K562 (cell line): ENCODE measurements around the gene RNF212B. TPM values are rescaled to one million over a fixed set of nuclear protein-coding genes. Genes with fewer than 3 reads are reported as not detected.

ENCODE experiments used
- ATF4 ChIP-seq: fragments of 450-650 bp; formaldehyde crosslinking; IDR thresholded peaks from 2 replicates; pipeline ENCODE4 v1.4.0; 2022; ENCODE audit warnings: mild to moderate bottlenecking, moderate library complexity
- DDX20 ChIP-seq: fragments of 450-650 bp; IDR thresholded peaks from 2 replicates; pipeline ENCODE4 v1.6.1; 2016; ENCODE audit warnings: missing genetic modification characterization, low read depth, mild to moderate bottlenecking, missing compliant biosample characterization, moderate library complexity
- DNMT1 ChIP-seq: fragments of 450-650 bp; IDR thresholded peaks from 2 replicates; pipeline ENCODE4 v1.6.1; 2016; ENCODE audit warnings: antibody characterized with exemption, mild to moderate bottlenecking
- FUS ChIP-seq: fragments of 200-400 bp; formaldehyde crosslinking; optimal IDR thresholded peaks from 2 replicates; pipeline ENCODE3; 2017; ENCODE audit warnings: low read depth, low read length
- MAZ ChIP-seq, 2 experiments: fragments of 450-650 bp in 1 of 2; sonication (generic) in 1 of 2; formaldehyde crosslinking; IDR thresholded peaks in 1 of 2; conservative IDR thresholded peaks in 1 of 2; 2 replicates each; pipeline versions ENCODE4 v1.4.0 to v1.5.0; 2020; ENCODE audit warnings: mild to moderate bottlenecking in 1 of 2, missing genetic modification reagents in 1 of 2
- SFPQ ChIP-seq: fragments of 200-400 bp; formaldehyde crosslinking; IDR thresholded peaks from 2 replicates; pipeline ENCODE4 v1.6.1; 2017; ENCODE audit warnings: mild to moderate bottlenecking, low read depth, low read length, moderate library complexity
- TCF15 ChIP-seq: fragments of 250-450 bp; sonication (Bioruptor Pico); IDR thresholded peaks from 2 replicates; pipeline ENCODE4 v1.8.0; 2022; ENCODE audit warnings: moderate library complexity, mild to moderate bottlenecking, inconsistent platforms
- THAP12 ChIP-seq: fragments of 250-450 bp; sonication (Bioruptor Pico); IDR thresholded peaks from 2 replicates; pipeline ENCODE4 v1.9.0; 2021; ENCODE audit warnings: mild to moderate bottlenecking, inconsistent platforms
- TSHZ1 ChIP-seq: fragments of 250-450 bp; sonication (Bioruptor Pico); IDR thresholded peaks from 2 replicates; pipeline ENCODE4 v1.4.0; 2020; ENCODE audit warnings: mild to moderate bottlenecking, moderate library complexity
- ZC3H4 ChIP-seq: sonication (generic); formaldehyde crosslinking; IDR thresholded peaks from 2 replicates; pipeline ENCODE4 v1.9.0; 2021; ENCODE audit warnings: missing genetic modification reagents, borderline replicate concordance
- ZNF263 ChIP-seq: sonication (generic); formaldehyde crosslinking; IDR thresholded peaks from 2 replicates; pipeline ENCODE4 v1.8.0; 2022; ENCODE audit warnings: mild to moderate bottlenecking, missing genetic modification reagents, borderline replicate concordance
- ZNF518B ChIP-seq: fragments of 250-450 bp; sonication (Bioruptor Pico); IDR thresholded peaks from 2 replicates; pipeline ENCODE4 v1.5.0; 2021; ENCODE audit warnings: mild to moderate bottlenecking, moderate library complexity
- polyA plus RNA-seq, 8 experiments: library from polyadenylated mRNA; depleted of rRNA in 4 of 8; stranded (reverse) in 5 of 8; unstranded in 3 of 8; fragments of >200 nt; fragmentation: Nextera tagmentation in 2 of 8; fragmentation: Illumina TruSeq in 1 of 8; extraction: Ambion mirVana in 2 of 8; extraction: Trizol in 1 of 8; gene quantifications; 2 replicates each; pipeline versions ENCODE4 v1.2.1 to v1.2.3, GENCODE V29; 2011 to 2014; ENCODE audit warnings: inconsistent platforms in 1 of 8, missing spikeins in 1 of 8
- total RNA-seq, 7 experiments: library from RNA; depleted of rRNA in 6 of 7; stranded (reverse); fragments of >200 nt in 6 of 7; fragmentation: Illumina TruSeq in 2 of 7; extraction: Trizol in 2 of 7; gene quantifications; 2 replicates each; pipeline versions ENCODE4 v1.2.1 to v1.2.3, GENCODE V29; 2011 to 2021; ENCODE audit warnings: low replicate concordance in 1 of 7

RNF212B gene
- total and polyA plus RNA-seq, 9 of the 15 experiments (the other 6 are each of a cell fraction or from before 2014, with no cell fraction given) = 0.15 to 0.43 (median 0.27) TPM; not detected in 3

GRCh38 chr14:23306412-23307145, 68.8 kb downstream of the RNF212B start, which contains the start of gene BCL2L2 (continued):
- TF ChIP-seq SFPQ = no peak
- no peak for TF ChIP-seq FUS
- no peak for TF ChIP-seq ATF4 (CRISPR knock-in tag)
- TF ChIP-seq TSHZ1 (CRISPR knock-in tag) = no peak
- peak; percentile 61; the same call in 1 of the 2 replicates for TF ChIP-seq ZNF263 (CRISPR knock-in tag)
- no peak for TF ChIP-seq ZC3H4 (CRISPR knock-in tag)
- TF ChIP-seq THAP12 (CRISPR knock-in tag) = peak; percentile 58; the same call in 1 of the 2 replicates
- TF ChIP-seq DDX20 (tag) = no peak
- TF ChIP-seq MAZ (CRISPR knock-in tag; conservative IDR thresholded peaks at IDR 0.05 in 1 of 2, IDR thresholded peaks at IDR 0.05 in 1 of 2) = peak; percentile 100
- no peak for TF ChIP-seq TCF15 (CRISPR knock-in tag)
- no peak for TF ChIP-seq ZNF518B (CRISPR knock-in tag)
- TF ChIP-seq DNMT1 = no peak
